ENCODE results near the gene FKBP7.
"Not testable (repeated sequence)": the region's sequence is repeated elsewhere in the genome, so short reads cannot be mapped to it uniquely, and the experiment has no call there.

Gene FKBP7

DNA sequence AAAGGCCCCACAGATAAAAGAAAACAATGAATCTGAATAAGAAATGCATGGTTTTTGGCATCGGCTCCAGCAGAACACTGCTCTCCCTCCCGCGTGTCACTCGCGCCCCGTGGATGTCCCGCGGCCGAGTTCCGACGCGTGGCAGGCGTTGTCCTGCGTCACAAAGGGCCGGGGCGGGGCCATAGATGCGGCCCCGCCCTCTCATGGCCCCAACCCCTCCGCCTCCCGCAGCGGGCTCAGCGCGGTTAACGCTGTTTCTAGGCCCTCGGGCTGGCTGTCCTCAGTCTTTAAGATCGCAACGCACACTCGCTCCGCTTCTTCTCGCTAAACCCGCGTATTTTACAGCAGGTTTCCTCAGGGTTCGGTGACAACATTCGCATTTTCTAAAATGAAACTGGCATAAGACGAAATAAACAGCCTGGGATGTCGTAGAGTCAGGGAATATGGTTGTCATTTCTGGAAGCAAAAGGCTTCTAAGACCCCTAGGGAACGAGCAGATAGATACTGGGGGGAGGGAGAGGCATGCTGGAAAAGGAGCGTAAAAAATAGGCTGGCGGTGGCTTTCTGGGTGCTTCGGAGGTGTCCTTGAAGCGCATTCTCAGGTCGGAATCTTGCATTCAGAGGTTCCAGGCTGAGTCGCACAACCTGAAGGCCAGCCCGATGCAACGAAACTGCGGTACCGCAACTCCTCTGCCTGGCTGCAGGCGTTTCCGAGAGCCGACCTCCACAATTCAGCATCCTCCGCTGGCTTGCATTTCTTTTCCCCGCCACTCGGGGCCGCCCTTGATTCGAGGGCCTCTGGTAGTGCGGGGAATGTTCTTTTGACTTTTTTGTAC, at the start of gene FKBP7:
Gene FKBP7, minus strand, starts transcription at position 162 of the 836 bp plus-strand sequence. Its CDS starts 101 bp downstream, at position 61.
- FAIRE-seq = no peak

GRCh38 chr2:178527592-178527991, 49.2 kb upstream of the FKBP7 start:
- FAIRE-seq = no peak

DNA sequence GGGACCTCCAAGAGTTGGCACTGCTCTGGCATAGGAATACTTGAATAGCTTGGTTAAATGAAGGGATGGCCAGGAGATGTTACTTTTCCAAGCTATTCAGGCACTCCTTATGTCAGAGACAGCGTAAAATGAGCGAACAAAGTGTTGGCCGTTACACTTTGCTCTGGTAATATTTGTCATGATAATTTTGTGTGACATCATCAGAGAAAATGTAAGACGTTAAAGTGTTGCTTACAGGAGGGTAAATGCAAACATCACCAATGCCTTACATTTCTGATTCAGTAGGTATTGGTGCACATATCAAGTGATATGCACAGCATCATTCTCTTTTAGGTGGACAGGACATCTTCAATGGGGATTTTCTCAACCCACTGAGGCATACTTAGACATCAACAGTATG, 47.9 kb upstream of the FKBP7 start:
- FAIRE-seq = no peak

- not testable (repeated sequence) for FAIRE-seq
These were observed 47.1 kb upstream of the FKBP7 start for GRCh38 chr2:178525460-178525859.

DNA sequence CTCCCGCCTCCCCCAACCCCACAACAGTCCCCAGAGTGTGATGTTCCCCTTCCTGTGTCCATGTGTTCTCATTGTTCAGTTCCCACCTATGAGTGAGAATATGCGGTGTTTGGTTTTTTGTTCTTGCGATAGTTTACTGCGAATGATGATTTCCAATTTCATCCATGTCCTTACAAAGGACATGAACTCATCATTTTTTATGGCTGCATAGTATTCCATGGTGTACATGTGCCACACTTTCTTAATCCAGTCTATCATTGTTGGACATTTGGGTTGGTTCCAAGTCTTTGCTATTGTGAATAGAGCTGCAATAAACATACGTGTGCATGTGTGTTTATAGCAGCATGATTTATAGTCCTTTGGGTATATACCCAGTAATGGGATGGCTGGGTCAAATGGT, 46.6 kb upstream of the FKBP7 start:
- not testable (repeated sequence) for FAIRE-seq

DNA sequence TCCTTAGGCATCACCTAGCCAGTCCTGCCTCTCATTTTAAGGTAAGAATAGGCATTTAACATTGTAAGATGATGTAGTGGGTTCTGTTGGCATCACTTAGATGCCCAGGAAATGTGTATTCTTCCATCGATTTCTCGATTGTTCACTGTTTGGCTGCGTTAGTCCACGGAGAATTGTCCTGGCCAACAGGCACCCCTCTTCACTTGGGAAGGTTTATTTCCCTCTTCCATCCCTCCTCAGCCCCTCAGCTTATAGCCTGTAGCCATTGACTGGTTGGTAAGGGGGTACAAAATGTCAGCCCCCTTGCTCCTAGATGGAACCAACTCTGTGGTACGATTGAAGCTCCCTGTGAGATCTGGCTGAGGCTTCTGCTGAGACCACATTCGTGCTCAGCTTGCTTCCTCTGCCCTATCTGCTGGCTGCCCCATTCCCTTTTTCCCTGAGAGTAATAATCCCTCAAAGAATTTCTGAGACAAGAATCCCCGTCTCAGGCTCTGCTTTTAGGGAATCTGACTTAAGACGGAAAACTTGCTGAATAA, 45.3 kb upstream of the FKBP7 start:
- FAIRE-seq = no peak

GRCh38 chr2:178522950-178523595, 44.7 kb upstream of the FKBP7 start:
- FAIRE-seq = no peak

- FAIRE-seq = no peak
These were observed 43.1 kb upstream of the FKBP7 start for GRCh38 chr2:178521304-178522150.

DNA sequence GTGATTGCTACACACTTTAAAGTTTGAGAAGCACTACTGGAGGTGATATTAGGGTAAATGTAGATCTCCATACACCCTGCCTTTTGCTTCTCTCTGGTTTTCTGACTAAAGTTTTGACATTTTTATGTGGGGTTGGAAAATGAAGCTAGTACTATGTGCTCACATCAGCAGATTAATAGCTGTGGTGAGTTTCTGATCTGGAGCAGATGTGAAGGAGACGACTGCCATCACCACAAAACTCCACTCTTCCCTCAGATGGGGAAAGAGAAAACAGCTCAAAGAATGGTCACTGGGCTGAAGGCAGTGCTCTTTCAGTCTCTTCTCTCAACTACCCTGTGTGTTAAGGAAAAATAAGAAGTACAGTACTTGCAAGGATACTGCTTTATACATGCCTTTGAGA, 39.1 kb upstream of the FKBP7 start:
- no peak for FAIRE-seq

DNA sequence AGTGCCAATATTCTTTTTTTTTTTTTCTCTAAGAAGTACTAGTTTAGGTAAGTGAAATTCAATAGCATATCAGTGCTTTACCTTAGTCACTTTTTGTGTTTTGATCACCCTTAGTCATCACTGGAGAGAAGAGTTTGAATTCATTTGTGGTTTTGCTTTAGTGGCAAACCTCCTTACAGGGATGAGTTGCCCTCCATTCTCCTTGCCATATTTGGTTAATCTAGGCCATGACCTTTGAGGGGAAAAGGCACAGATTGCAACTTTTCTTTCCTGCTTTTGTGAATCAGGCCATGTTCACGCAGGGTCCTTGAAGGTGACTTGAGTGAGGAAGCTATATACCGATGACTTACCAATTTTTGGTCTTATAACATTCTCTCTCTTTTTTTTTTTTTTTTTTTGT, 36.3 kb upstream of the FKBP7 start:
- FAIRE-seq = no peak

GRCh38 chr2:178513876-178514275, 35.5 kb upstream of the FKBP7 start:
- no peak for FAIRE-seq

DNA sequence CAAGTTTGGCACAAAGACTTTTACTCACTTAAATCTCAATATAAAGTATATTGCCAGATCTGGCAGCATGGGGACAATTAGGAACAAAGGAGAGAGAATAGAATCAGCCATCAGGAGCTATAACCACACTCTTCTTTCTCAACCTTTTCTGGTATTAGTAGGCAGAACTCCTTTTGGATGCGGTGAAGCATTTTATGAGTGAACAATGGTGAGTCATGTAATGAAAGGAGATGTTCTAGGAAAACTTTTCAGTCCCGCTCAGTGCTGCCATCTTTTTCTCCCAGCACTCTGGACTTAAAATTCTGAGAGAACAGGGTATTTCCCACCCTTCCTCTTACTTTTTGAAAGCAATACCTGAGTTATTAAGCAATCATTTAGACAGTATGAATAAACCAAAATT, 34.1 kb upstream of the FKBP7 start:
- FAIRE-seq = no peak

DNA sequence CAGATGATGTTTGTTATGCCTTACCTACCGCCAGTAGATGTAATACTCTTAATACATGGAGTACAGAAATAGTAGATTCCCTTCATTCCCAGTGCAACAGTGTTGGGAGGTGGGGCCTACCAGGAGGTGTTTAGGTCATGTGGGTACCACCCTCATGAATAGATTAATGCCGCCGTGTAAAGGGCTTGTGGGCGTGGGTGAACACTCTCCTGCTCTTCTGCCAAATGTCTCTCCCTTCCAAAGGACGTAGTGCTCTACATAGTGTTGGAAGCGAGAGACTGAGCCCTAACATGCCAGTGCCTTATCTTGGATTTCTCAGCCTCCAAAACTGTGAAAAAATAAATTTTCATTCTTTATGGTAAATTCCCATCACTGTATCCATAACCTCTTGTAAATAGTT, 32.0 kb upstream of the FKBP7 start:
- FAIRE-seq = no peak

DNA sequence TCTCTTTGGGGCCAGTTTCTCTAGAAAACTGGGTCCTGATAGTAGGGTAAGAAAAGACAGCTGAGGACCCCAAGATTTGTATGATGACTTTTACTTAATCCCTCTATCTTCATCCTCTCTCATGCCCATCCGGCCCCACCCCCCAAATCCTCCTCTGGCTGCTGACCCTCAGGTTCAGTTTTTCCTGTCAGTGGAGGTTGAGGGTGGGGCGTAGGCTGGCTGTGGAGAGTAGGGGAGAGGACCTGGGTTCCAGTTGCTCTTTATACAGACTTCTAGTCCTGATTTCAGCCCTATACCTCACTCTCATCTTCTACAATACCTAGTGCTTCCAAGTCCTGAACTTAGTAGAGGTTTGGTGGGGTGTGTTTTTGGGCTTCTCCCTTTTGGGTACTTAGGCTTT, 30.2 kb upstream of the FKBP7 start:
- no peak for FAIRE-seq

- no peak for FAIRE-seq
These were observed 28.5 kb upstream of the FKBP7 start for GRCh38 chr2:178506949-178507348.

- FAIRE-seq = no peak
These were observed 28.1 kb upstream of the FKBP7 start for GRCh38 chr2:178506524-178506923.

DNA sequence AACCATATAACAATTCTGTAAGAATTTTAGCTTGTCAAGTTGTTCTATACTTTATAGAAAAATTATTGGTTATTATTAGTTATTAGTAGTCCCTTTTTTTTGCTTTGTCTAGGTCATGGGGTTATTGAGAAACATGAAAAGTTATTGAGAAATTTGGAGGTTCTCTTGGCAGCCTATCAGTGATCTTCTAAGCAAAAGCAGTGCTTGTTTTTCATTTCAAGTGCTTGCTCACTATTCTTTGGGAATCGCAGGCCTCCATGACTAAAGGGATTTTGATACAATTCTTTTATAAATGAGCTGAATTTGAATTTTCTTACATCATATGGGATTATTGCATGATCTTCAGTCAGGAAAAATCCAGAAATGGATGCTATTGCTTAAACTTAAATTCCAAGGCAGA, 27.7 kb upstream of the FKBP7 start:
- no peak for FAIRE-seq

DNA sequence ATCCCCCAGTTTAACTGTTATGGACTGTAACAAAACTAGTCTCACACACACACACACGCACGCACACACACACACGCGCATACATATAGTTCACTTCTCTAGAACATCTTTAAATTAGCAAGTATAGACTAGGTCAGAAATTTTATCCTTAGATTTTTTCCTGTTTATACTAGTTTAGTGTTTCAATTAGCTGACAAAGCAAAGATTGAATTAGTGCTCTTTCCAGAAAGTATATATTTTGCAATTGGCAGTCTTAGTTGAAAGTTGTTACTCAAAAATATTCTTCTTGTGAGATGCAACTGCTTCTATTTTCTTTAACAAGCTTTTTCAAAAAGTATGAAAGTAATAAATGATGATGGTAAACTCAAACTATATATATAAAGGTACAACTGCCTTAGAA, 24.4 kb upstream of the FKBP7 start:
- no peak for FAIRE-seq

DNA sequence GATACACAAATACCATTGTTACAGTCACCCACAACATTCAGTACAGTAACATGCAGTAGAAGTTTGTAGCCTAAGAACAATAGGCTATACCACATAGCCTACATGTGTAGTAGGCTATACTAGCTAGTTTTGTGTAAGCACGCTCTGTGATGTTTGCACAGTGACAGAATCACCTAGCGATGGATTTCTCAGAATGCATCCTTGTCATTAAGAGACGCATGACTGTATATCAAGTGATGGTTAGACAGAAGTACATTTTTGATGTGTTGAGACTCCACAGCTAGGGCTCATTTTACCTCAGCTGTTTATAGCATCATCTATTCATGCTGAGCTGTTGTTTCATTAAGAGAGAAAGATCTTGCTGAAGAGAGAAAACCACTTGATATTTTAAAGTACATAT, 21.2 kb upstream of the FKBP7 start:
- FAIRE-seq = no peak

DNA sequence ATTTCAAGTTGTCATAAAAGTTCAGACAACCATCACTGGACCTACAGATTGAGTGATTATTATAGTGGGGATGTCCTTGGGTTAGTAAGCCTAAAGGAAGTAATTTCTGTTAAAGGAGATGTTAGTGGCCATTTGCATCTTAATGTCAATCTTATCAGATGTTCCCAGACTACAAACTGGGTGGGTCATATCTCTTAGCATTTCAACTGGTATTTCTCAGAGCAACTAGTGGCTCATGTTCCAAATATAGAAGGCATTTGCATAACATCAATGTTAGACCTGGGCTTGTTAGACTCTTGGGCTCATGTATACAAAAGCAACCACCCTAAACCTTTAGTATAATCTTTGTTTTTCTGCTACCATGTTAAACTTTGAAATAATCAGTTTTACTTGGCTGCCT, 19.7 kb upstream of the FKBP7 start:
- no peak for FAIRE-seq

GRCh38 chr2:178496049-178496448, 17.6 kb upstream of the FKBP7 start:
- FAIRE-seq = no peak

GRCh38 chr2:178491612-178492011, 13.2 kb upstream of the FKBP7 start:
- no peak for FAIRE-seq

DNA sequence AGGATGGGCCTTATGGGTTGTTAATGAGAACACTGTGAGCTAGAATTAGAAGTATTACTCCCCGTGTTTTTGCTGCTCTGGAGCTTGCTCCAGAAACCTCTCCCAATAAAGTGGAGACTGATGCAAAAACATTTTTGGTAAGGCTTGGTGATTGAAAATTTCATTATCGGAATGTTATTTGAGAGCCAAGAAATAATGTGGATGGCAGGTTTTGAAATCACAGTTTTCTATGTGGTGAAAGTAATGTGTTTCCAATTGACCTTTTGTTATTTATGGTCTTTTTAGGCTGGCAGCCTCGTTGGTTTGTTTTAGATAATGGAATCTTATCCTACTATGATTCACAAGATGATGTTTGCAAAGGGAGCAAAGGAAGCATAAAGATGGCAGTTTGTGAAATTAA, 7.0 kb upstream of the FKBP7 start:
- FAIRE-seq = no peak
